Naive thymus-derived CD8-positive, alpha-beta T cell (primary cell): Measurements from ENCODE around the gene ZNF664. TPM values are rescaled to one million over a fixed set of nuclear protein-coding genes. Genes with fewer than 3 reads are reported as not detected.

Experiments used
- ATAC-seq, 2 donors: fragments of 150-1000 bp; cut with Tn5 transposase in 1 of 2; sonication (Bioruptor Pico), chemical (Tn5 transposase) in 1 of 2; 1 replicate in 1 of 2; 2 replicates in 1 of 2; pipeline ENCODE4 v1.10.0; 2021; ENCODE audit warnings: mild to moderate bottlenecking in 2 of 2, moderate library complexity in 2 of 2
- POLR2A ChIA-PET: fragments of 350-600 bp; sonication (Branson Sonifier 250); formaldehyde crosslinking; loops from one replicate; lab custom pipeline; 2021; ENCODE audit warnings: antibody characterized with exemption; lab: Charles Lee
- DNase-seq, 10 donors: peaks; one replicate each; pipeline versions ENCODE4 v3.0.0 to v3.0.0-alpha.2; 2020 to 2022
- H3K27ac Mint-ChIP-seq, 10 donors: one replicate each; pipeline ENCODE4 v1.8.0; 2020 to 2022; ENCODE audit warnings: mild to moderate bottlenecking in 10 of 10, mixed read lengths in 10 of 10, moderate library complexity in 4 of 10, inconsistent platforms in 1 of 10
- H3K27me3 Mint-ChIP-seq, 5 donors: one replicate each; pipeline ENCODE4 v1.8.0; 2021 to 2022; ENCODE audit warnings: mixed read lengths in 5 of 5
- H3K36me3 Mint-ChIP-seq, 3 donors: one replicate each; pipeline ENCODE4 v1.8.0; 2020 to 2022; ENCODE audit warnings: mixed read lengths in 3 of 3, mild to moderate bottlenecking in 2 of 3, inconsistent platforms in 1 of 3
- H3K4me1 Mint-ChIP-seq, 4 donors: one replicate each; pipeline ENCODE4 v1.8.0; 2021 to 2022; ENCODE audit warnings: mixed read lengths in 4 of 4
- H3K4me3 Mint-ChIP-seq, 10 donors: one replicate each; pipeline ENCODE4 v1.8.0; 2020 to 2022; ENCODE audit warnings: mild to moderate bottlenecking in 10 of 10, mixed read lengths in 10 of 10, moderate library complexity in 6 of 10, inconsistent platforms in 1 of 10
- H3K9me3 Mint-ChIP-seq, 9 donors: one replicate each; pipeline ENCODE4 v1.8.0; 2020 to 2022; ENCODE audit warnings: mixed read lengths in 9 of 9, mild to moderate bottlenecking in 3 of 9, inconsistent platforms in 1 of 9, moderate library complexity in 1 of 9
- polyA plus RNA-seq, 3 donors: library from polyadenylated mRNA; unstranded; fragments of 300-500 nt; fragmentation: Illumina TruSeq; gene quantifications; one replicate each; pipeline ENCODE4 v1.2.3, GENCODE V29; 2021
- total RNA-seq, 8 experiments: library from RNA in 2 of 8; stranded (reverse) in 2 of 8; gene quantifications; one replicate each; pipeline ENCODE4 v1.2.3 and lab custom pipeline; 2021 to 2026

Gene ZNF664
- total and polyA plus RNA-seq, 5 experiments from 2014 or later, result 9.4 to 47.9 (median 10.8) TPM

DNA sequence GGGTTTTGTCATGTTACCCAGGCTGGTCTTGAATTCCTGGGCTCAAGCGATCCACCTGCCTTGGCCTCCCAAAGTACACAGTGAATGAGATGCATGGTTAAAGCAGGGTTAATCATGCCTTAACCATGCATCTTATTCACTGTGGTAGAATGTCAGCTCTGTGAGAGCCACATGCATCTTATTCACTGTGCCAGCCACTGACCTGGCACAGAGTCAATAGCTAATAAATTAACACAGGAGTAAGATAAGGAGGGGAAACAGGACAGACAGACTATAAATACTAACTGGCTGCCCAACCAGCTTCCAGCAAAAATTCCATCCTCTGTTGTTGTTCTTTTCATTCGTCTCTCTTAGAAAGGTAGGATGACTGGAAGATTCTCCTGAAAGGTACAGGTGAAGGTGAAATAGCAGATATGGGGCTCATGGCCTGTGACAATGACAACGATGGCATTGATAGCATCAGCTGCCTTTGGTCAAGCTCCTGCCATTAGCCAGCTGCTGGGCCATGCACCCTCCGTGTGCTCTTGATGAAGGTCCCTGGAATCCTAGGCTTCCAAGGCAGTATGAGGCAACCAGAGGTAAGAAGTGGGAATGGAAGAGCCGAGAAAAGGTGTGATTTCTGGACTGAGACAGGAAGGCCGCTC is 76.6 kb downstream of the ZNF664 start:
- peaks cover 0 to 4% (median under 1%) of the 10 kb centered on the region in 4 donors for H3K4me1 Mint-ChIP-seq
- peaks cover 0 to 7% (median 6%) of the 10 kb centered on the region in 5 donors for H3K27me3 Mint-ChIP-seq
- peak overlapping the region in 1 of 10 donors; percentile 58 for H3K27ac Mint-ChIP-seq
- peaks cover 0 to 38% (median 23%) of the 10 kb centered on the region in 9 donors for H3K9me3 Mint-ChIP-seq
- peak overlapping the region in 1 of 10 donors; percentile 1 for H3K4me3 Mint-ChIP-seq
- DNase-seq (no peak), ATAC-seq (no peak)
- peaks cover 2 to 25% (median 24%) of the 10 kb centered on the region in 3 donors for H3K36me3 Mint-ChIP-seq
- POLR2A ChIA-PET, result no interaction called here

DNA sequence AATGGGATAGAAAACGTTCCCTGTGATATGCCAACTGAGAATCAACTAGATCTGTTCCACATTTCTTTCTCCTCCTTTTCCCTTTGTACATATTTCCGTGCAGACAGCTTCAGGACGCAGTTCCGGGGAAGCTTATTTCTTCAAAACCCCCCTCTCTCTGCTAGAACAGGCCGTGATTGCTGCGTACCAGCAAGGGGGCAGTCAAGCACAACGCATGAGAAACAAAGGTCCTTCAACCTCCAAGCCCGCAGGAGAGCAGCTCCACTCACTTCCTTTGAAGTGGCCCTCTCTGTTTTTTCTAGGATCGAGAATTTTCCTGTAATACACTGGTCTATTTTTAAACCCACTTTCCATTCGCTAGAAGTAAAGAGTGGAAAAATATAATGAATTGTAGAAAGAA is 80.8 kb downstream of the ZNF664 start:
- H3K27ac Mint-ChIP-seq, result no peak overlapping the region
- H3K36me3 Mint-ChIP-seq, result peaks cover 0 to 2% (median 0%) of the 10 kb centered on the region in 3 donors
- no peak for DNase-seq
- no peak for ATAC-seq
- H3K4me3 Mint-ChIP-seq, result no peak overlapping the region
- H3K27me3 Mint-ChIP-seq, result peaks cover 0 to 7% (median 6%) of the 10 kb centered on the region in 5 donors
- peaks cover 0 to 4% (median under 1%) of the 10 kb centered on the region in 4 donors for H3K4me1 Mint-ChIP-seq
- peaks cover 0 to 9% (median 1%) of the 10 kb centered on the region in 9 donors for H3K9me3 Mint-ChIP-seq
- POLR2A ChIA-PET, result no interaction called here

DNA sequence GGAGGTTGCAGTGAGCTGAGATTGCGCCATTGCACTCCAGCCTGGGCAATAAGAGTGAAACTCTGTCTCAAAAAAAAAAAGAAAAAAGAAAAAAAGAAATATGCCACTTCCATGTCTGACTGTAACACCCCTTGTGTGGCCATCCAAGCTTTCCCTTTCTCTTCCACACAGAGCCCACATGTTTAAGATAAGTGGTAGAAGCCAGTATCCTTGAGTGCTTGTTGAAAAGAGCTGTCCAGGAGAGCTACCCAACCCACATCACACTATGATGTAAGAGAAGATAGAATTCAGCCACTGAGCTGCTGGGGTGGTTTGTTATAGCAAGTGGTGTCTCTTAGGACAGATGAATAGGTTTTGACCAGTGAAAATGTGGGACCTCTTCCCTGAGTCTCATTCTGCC is 82.1 kb downstream of the ZNF664 start:
- Mint-ChIP-seq H3K36me3 (peaks cover 0 to under 1% (median 0%) of the 10 kb centered on the region in 3 donors), H3K27me3 (peaks cover under 1 to 14% (median 6%) of the 10 kb centered on the region in 5 donors), H3K27ac (no peak overlapping the region), H3K4me1 (peaks cover 0 to 2% (median 0%) of the 10 kb centered on the region in 4 donors), H3K9me3 (peaks cover 0 to 5% (median 0%) of the 10 kb centered on the region in 9 donors), H3K4me3 (no peak overlapping the region)
- ATAC-seq (no peak), DNase-seq (no peak)
- POLR2A ChIA-PET, result no interaction called here

DNA sequence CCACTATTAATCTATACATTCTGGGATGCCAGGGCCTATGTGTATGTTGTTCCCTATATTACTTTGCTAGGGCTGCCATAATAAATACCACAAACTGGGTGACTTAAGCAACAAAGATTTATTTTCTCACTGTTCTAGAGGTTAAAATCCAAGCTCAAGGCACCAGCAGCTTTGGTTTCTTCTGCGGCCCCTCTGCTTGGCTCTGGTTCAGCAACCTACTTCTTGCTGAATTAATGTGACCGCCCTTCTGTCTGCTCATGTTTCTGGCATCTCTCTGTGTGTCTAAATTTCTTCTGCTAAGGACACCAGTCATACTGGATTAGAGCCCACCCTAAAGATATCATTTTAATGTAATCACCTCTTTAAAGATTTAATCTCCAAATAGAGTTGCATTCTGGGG is 84.7 kb downstream of the ZNF664 start:
- Mint-ChIP-seq H3K27ac (no peak overlapping the region), H3K27me3 (peaks cover 5 to 22% (median 10%) of the 10 kb centered on the region in 5 donors), H3K36me3 (no peaks in the 10 kb centered on the region), H3K4me3 (no peak overlapping the region), H3K4me1 (peaks cover 0 to 2% (median 0%) of the 10 kb centered on the region in 4 donors), H3K9me3 (peaks cover 0 to 5% (median 0%) of the 10 kb centered on the region in 9 donors)
- no peak for DNase-seq
- ATAC-seq, result no peak
- POLR2A ChIA-PET, result no interaction called here

DNA sequence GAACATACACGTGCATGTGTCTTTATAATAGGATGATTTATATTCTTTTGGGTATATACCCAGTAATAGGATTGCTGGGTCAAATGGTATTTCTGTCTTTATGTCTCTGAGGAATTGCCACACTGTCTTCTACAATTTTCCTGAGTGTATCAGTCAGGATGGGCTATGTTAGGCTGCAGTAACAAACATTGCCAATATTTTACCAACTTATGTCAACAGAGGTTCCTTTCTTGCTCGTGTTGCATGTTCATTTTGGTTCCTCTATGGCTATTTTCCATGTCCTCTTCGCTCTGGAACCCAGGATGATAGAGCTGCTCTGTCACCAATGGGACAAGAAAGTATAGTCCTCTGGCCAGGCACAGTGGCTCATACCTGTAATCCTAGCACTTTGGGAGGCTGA is 86.7 kb downstream of the ZNF664 start:
- H3K27ac Mint-ChIP-seq, result no peak overlapping the region
- peaks cover 2 to 19% (median 9%) of the 10 kb centered on the region in 5 donors for H3K27me3 Mint-ChIP-seq
- no peaks in the 10 kb centered on the region for H3K4me1 Mint-ChIP-seq
- H3K9me3 Mint-ChIP-seq, result peaks cover 0 to 5% (median 0%) of the 10 kb centered on the region in 9 donors
- no peak overlapping the region for H3K4me3 Mint-ChIP-seq
- H3K36me3 Mint-ChIP-seq, result peaks cover 0 to under 1% (median 0%) of the 10 kb centered on the region in 3 donors
- DNase-seq, result no peak
- POLR2A ChIA-PET, result no interaction called here
- ATAC-seq, result no peak

Other genes with a start within 250 kb of the ZNF664 start
- under 1 TPM; 0.30 to 0.65 TPM for gene DNAH10, start 210.9 kb upstream of the ZNF664 start, total RNA-seq
- under 1 TPM in 1 of 3 donors, not detected in 2; 0.25 TPM for gene DNAH10, start 210.9 kb upstream of the ZNF664 start, polyA plus RNA-seq
- gene CCDC92, start 384 bp upstream of the ZNF664 start, total RNA-seq, result 10 to 100 TPM; 23.3 to 28.2 TPM
- 10 to 100 TPM; 16.7 to 34.0 (median 21.1) TPM for gene CCDC92, start 384 bp upstream of the ZNF664 start, polyA plus RNA-seq